ENCODE results near the gene TTLL3. TPM values are rescaled to one million over a fixed set of nuclear protein-coding genes. Genes with fewer than 3 reads are reported as not detected.

TTLL3 gene
- total RNA-seq, 1 experiment from 2014 or later: 79.3 TPM

GRCh38 chr3:9812870-9813483, 2.9 kb downstream of the TTLL3 start:
- Histone ChIP-seq H3K4me3 (ENCODE audit: low read length) (no peak overlapping the region), H3K4me1 (ENCODE audit: low read length) (peaks cover 16% of the 10 kb centered on the region), H3K79me2 (ENCODE audit: low read length) (no peaks in the 10 kb centered on the region), H3K4me2 (ENCODE audit: low read depth, low read length, poor library complexity, severe bottlenecking) (no peak overlapping the region), H3K9me2 (replicated peaks; ENCODE audit: insufficient read depth, low read length) (no peaks in the 10 kb centered on the region), H2AFZ (ENCODE audit: low read length) (no peak overlapping the region), H3K27me3 (ENCODE audit: low read length) (no peaks in the 10 kb centered on the region), H3K36me3 (ENCODE audit: insufficient read depth, low read length) (peaks cover 10% of the 10 kb centered on the region; the same call in 1 of the 2 replicates), H3K9ac (ENCODE audit: low read length) (no peak overlapping the region), H3K9me3 (ENCODE audit: low read length) (no peaks in the 10 kb centered on the region), H4K20me1 (ENCODE audit: insufficient read depth, low read depth, low read length) (no peaks in the 10 kb centered on the region), H3K27ac (ENCODE audit: low read length) (no peak overlapping the region)
- no peak for DNase-seq

- no peaks in the 10 kb centered on the region for H3K4me1 ChIP-seq (ENCODE audit: low read length)
- H3K79me2 ChIP-seq (ENCODE audit: low read length): no peaks in the 10 kb centered on the region
- no peaks in the 10 kb centered on the region for H3K9me3 ChIP-seq (ENCODE audit: low read length)
- peaks cover 7% of the 10 kb centered on the region; the same call in 1 of the 2 replicates for H3K36me3 ChIP-seq (ENCODE audit: insufficient read depth, low read length)
- H3K27me3 ChIP-seq (ENCODE audit: low read length): no peaks in the 10 kb centered on the region
- DNase-seq: no peak
- H3K9ac ChIP-seq (ENCODE audit: low read length): no peak overlapping the region
- no peak overlapping the region for H2AFZ ChIP-seq (ENCODE audit: low read length)
- H4K20me1 ChIP-seq (ENCODE audit: insufficient read depth, low read depth, low read length): no peaks in the 10 kb centered on the region
- no peak overlapping the region for H3K27ac ChIP-seq (ENCODE audit: low read length)
- no peaks in the 10 kb centered on the region for H3K9me2 ChIP-seq (replicated peaks; ENCODE audit: insufficient read depth, low read length)
- H3K4me2 ChIP-seq (ENCODE audit: low read depth, low read length, poor library complexity, severe bottlenecking): no peak overlapping the region
- H3K4me3 ChIP-seq (ENCODE audit: low read length): no peak overlapping the region
Measured at GRCh38 chr3:9815986-9816385, 5.9 kb downstream of the TTLL3 start.

GRCh38 chr3:9817436-9817835, 7.4 kb downstream of the TTLL3 start:
- no peak overlapping the region for H3K4me3 ChIP-seq (ENCODE audit: low read length)
- no peaks in the 10 kb centered on the region for H3K9me3 ChIP-seq (ENCODE audit: low read length)
- no peak overlapping the region for H3K27ac ChIP-seq (ENCODE audit: low read length)
- no peak overlapping the region for H3K4me2 ChIP-seq (ENCODE audit: low read depth, low read length, poor library complexity, severe bottlenecking)
- H2AFZ ChIP-seq (ENCODE audit: low read length): no peak overlapping the region
- H3K9ac ChIP-seq (ENCODE audit: low read length): no peak overlapping the region
- no peaks in the 10 kb centered on the region for H3K9me2 ChIP-seq (replicated peaks; ENCODE audit: insufficient read depth, low read length)
- no peaks in the 10 kb centered on the region for H3K79me2 ChIP-seq (ENCODE audit: low read length)
- H3K4me1 ChIP-seq (ENCODE audit: low read length): no peaks in the 10 kb centered on the region
- no peak for DNase-seq
- no peaks in the 10 kb centered on the region for H3K27me3 ChIP-seq (ENCODE audit: low read length)
- H3K36me3 ChIP-seq (ENCODE audit: insufficient read depth, low read length): peaks cover 7% of the 10 kb centered on the region; the same call in 1 of the 2 replicates
- no peaks in the 10 kb centered on the region for H4K20me1 ChIP-seq (ENCODE audit: insufficient read depth, low read depth, low read length)

DNA sequence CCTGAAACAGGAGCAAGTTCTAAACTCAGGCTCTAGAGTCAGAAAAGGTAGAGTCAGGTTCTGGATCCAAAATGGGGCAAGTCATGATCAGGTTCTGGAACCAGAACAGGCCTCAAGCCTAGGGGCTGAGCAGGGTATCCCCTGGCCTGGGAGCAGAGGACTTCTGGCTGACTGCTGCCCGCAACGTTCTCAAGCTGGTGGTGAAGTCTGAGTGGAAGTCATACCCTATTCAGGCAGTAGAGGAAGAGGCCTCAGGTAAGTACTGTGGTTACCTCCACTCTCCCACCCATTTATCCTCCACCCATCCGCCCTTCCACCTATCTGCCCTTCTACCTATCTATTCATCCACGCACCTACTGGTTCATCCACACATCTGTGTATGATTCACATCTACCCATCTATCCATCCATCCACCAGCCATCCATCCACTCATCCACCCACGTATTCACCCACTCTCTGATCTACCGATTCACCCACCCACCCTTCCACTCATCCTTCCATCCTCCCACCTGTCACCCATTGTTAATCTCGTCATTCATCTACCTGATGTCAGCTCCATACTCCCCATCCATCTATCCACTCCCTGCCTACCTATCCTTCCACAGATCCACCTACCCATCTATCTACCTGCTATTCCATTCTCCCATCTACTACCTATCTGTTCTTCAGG, 8.7 kb downstream of the TTLL3 start:
- no peaks in the 10 kb centered on the region for H3K4me1 ChIP-seq (ENCODE audit: low read length)
- H3K9me2 ChIP-seq (replicated peaks; ENCODE audit: insufficient read depth, low read length): no peaks in the 10 kb centered on the region
- no peak for DNase-seq
- H3K4me2 ChIP-seq (ENCODE audit: low read depth, low read length, poor library complexity, severe bottlenecking): no peak overlapping the region
- H3K36me3 ChIP-seq (ENCODE audit: insufficient read depth, low read length): no peaks in the 10 kb centered on the region
- H3K27me3 ChIP-seq (ENCODE audit: low read length): no peaks in the 10 kb centered on the region
- no peaks in the 10 kb centered on the region for H4K20me1 ChIP-seq (ENCODE audit: insufficient read depth, low read depth, low read length)
- no peaks in the 10 kb centered on the region for H3K79me2 ChIP-seq (ENCODE audit: low read length)
- H3K9ac ChIP-seq (ENCODE audit: low read length): no peak overlapping the region
- no peak overlapping the region for H3K27ac ChIP-seq (ENCODE audit: low read length)
- H3K4me3 ChIP-seq (ENCODE audit: low read length): no peak overlapping the region
- H3K9me3 ChIP-seq (ENCODE audit: low read length): no peaks in the 10 kb centered on the region
- H2AFZ ChIP-seq (ENCODE audit: low read length): no peak overlapping the region

- Histone ChIP-seq H3K4me2 (ENCODE audit: low read depth, low read length, poor library complexity, severe bottlenecking) (no peak overlapping the region), H2AFZ (ENCODE audit: low read length) (no peak overlapping the region), H3K27me3 (ENCODE audit: low read length) (no peaks in the 10 kb centered on the region), H3K9ac (ENCODE audit: low read length) (no peak overlapping the region), H3K4me3 (ENCODE audit: low read length) (no peak overlapping the region), H3K9me3 (ENCODE audit: low read length) (no peaks in the 10 kb centered on the region), H3K36me3 (ENCODE audit: insufficient read depth, low read length) (no peaks in the 10 kb centered on the region), H3K4me1 (ENCODE audit: low read length) (no peaks in the 10 kb centered on the region), H4K20me1 (ENCODE audit: insufficient read depth, low read depth, low read length) (no peaks in the 10 kb centered on the region), H3K79me2 (ENCODE audit: low read length) (no peaks in the 10 kb centered on the region), H3K27ac (ENCODE audit: low read length) (no peak overlapping the region), H3K9me2 (replicated peaks; ENCODE audit: insufficient read depth, low read length) (no peaks in the 10 kb centered on the region)
- no peak for DNase-seq
Measured at GRCh38 chr3:9820543-9820942, 10.5 kb downstream of the TTLL3 start.

- DNase-seq: no peak
Measured at GRCh38 chr3:9820946-9821345, 10.9 kb downstream of the TTLL3 start.

GRCh38 chr3:9825451-9826040, 15.5 kb downstream of the TTLL3 start:
- Histone ChIP-seq H3K79me2 (ENCODE audit: low read length) (no peaks in the 10 kb centered on the region), H3K4me2 (ENCODE audit: low read depth, low read length, poor library complexity, severe bottlenecking) (no peak overlapping the region), H3K36me3 (ENCODE audit: insufficient read depth, low read length) (peaks cover 5% of the 10 kb centered on the region), H4K20me1 (ENCODE audit: insufficient read depth, low read depth, low read length) (no peaks in the 10 kb centered on the region), H3K9ac (ENCODE audit: low read length) (no peak overlapping the region), H3K27me3 (ENCODE audit: low read length) (no peaks in the 10 kb centered on the region), H3K4me3 (ENCODE audit: low read length) (no peak overlapping the region), H3K27ac (ENCODE audit: low read length) (no peak overlapping the region), H3K9me3 (ENCODE audit: low read length) (no peaks in the 10 kb centered on the region), H3K4me1 (ENCODE audit: low read length) (no peaks in the 10 kb centered on the region), H3K9me2 (replicated peaks; ENCODE audit: insufficient read depth, low read length) (no peaks in the 10 kb centered on the region), H2AFZ (ENCODE audit: low read length) (no peak overlapping the region)
- no peak for DNase-seq

More at GRCh38 chr3:9820946-9821345, 10.9 kb downstream of the TTLL3 start:
- Histone ChIP-seq H3K9me2 (replicated peaks; ENCODE audit: insufficient read depth, low read length) (no peaks in the 10 kb centered on the region), H4K20me1 (ENCODE audit: insufficient read depth, low read depth, low read length) (no peaks in the 10 kb centered on the region), H3K4me3 (ENCODE audit: low read length) (no peak overlapping the region), H3K4me1 (ENCODE audit: low read length) (no peaks in the 10 kb centered on the region), H3K27me3 (ENCODE audit: low read length) (no peaks in the 10 kb centered on the region), H3K9me3 (ENCODE audit: low read length) (no peaks in the 10 kb centered on the region), H2AFZ (ENCODE audit: low read length) (no peak overlapping the region), H3K36me3 (ENCODE audit: insufficient read depth, low read length) (peaks cover 3% of the 10 kb centered on the region; the same call in 1 of the 2 replicates), H3K79me2 (ENCODE audit: low read length) (no peaks in the 10 kb centered on the region), H3K9ac (ENCODE audit: low read length) (no peak overlapping the region), H3K4me2 (ENCODE audit: low read depth, low read length, poor library complexity, severe bottlenecking) (no peak overlapping the region), H3K27ac (ENCODE audit: low read length) (no peak overlapping the region)

DNA sequence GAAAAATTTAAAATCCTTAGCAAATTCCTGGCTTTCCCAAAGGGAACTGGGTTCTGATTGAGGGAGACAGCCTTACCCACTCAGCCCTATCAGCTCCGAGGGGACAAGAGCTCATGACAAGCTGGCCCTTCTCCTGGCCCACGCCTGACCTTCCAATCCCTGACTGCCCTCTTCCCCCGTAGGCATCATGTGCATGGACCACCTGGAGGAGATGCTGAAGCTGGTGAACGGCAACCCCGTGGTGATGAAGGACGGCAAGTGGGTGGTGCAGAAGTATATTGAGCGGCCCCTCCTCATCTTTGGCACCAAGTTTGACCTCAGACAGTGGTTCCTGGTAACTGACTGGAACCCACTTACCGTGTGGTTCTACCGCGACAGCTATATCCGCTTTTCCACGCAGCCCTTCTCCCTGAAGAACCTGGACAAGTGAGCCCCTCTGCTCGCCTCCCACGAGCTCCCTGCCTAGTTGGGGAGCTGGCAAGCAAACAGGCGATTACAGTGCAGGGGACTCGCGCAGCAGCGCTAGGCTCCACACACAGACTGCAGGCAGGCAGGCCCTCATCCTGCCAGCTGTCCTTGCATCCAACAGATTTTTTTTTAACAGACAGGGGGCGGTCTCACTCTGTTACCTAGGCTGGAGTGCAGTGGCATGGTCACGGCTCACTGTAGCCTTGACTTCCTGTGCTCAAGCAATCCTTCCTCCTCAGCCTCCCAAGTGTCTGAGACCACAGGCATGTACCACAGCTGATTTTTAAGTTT, 16.9 kb downstream of the TTLL3 start:
- Histone ChIP-seq H2AFZ (ENCODE audit: low read length) (no peak overlapping the region), H3K9ac (ENCODE audit: low read length) (no peak overlapping the region), H3K4me3 (ENCODE audit: low read length) (no peak overlapping the region), H3K27me3 (ENCODE audit: low read length) (no peaks in the 10 kb centered on the region), H3K36me3 (ENCODE audit: insufficient read depth, low read length) (peaks cover 5% of the 10 kb centered on the region), H3K4me1 (ENCODE audit: low read length) (no peaks in the 10 kb centered on the region), H3K9me3 (ENCODE audit: low read length) (no peaks in the 10 kb centered on the region), H3K9me2 (replicated peaks; ENCODE audit: insufficient read depth, low read length) (no peaks in the 10 kb centered on the region), H3K4me2 (ENCODE audit: low read depth, low read length, poor library complexity, severe bottlenecking) (no peak overlapping the region), H4K20me1 (ENCODE audit: insufficient read depth, low read depth, low read length) (no peaks in the 10 kb centered on the region), H3K79me2 (ENCODE audit: low read length) (no peaks in the 10 kb centered on the region), H3K27ac (ENCODE audit: low read length) (no peak overlapping the region)
- peak; percentile 81 for DNase-seq

Measured in Karpas-422 (cell line).